MCF 10A (cell line): Measurements from ENCODE around the gene DKC1. TPM values are rescaled to one million over a fixed set of nuclear protein-coding genes. Genes with fewer than 3 reads are reported as not detected.
"Not testable (repeated sequence)": the region's sequence is repeated elsewhere in the genome, so short reads cannot be mapped to it uniquely, and the experiment has no call there.

ENCODE experiments used
- BruUV-seq: library from RNA; stranded (reverse); fragments of 400-500 nt; replicated peaks from 2 replicates; lab custom pipeline; 2021; lab: Mats Ljungman, UMichigan
- CTCF ChIA-PET: fragments of 300-600 bp; sonication (Branson Sonifier 250); formaldehyde crosslinking; extraction: SDS; loops from one replicate; lab custom pipeline; 2021; ENCODE audit warnings: antibody characterized with exemption, inconsistent platforms; lab: Yijun Ruan, JAX
- POLR2A ChIA-PET: fragments of 300-600, 350-650 bp; sonication (Branson Sonifier 250); formaldehyde crosslinking; extraction: SDS; loops from one replicate; lab custom pipeline; 2020; ENCODE audit warnings: antibody characterized with exemption, inconsistent platforms; lab: Yijun Ruan, JAX
- DNase-seq: peaks from one replicate; pipeline ENCODE4 v3.0.0-alpha.2; 2018; ENCODE audit not compliant: unreplicated experiment
- H3K27ac Mint-ChIP-seq: one replicate; pipeline ENCODE4 v1.8.0; 2022; ENCODE audit warnings: mild to moderate bottlenecking, low read depth, mixed read lengths; ENCODE audit not compliant: unreplicated experiment
- H3K27me3 Mint-ChIP-seq: one replicate; pipeline ENCODE4 v1.8.0; 2022; ENCODE audit warnings: mixed read lengths; ENCODE audit not compliant: insufficient read depth, unreplicated experiment
- H3K36me3 Mint-ChIP-seq: one replicate; pipeline ENCODE4 v1.8.0; 2022; ENCODE audit warnings: mild to moderate bottlenecking, moderate library complexity, mixed read lengths; ENCODE audit not compliant: insufficient read depth, unreplicated experiment
- H3K4me1 Mint-ChIP-seq: one replicate; pipeline ENCODE4 v1.8.0; 2022; ENCODE audit warnings: mixed read lengths; ENCODE audit not compliant: insufficient read depth, unreplicated experiment
- H3K4me3 Mint-ChIP-seq: one replicate; pipeline ENCODE4 v1.8.0; 2022; ENCODE audit warnings: mild to moderate bottlenecking, moderate library complexity, mixed read lengths; ENCODE audit not compliant: unreplicated experiment
- H3K9me3 Mint-ChIP-seq: one replicate; pipeline ENCODE4 v1.8.0; 2022; ENCODE audit warnings: mixed read lengths; ENCODE audit not compliant: unreplicated experiment
- CTCF ChIP-seq: fragments of 200-600 bp; IDR thresholded peaks from one replicate; pipeline ENCODE4 v1.8.0; 2022; ENCODE audit warnings: antibody characterized with exemption, mild to moderate bottlenecking; ENCODE audit not compliant: unreplicated experiment
- intact Hi-C: fragments of 100-400 bp; cut with micrococcal nuclease; formaldehyde crosslinking; loops from 2 replicates; pipeline ENCODE4 v1.14.1; 2022
- total RNA-seq: library from RNA; stranded (reverse); gene quantifications from 2 replicates; pipeline ENCODE4 v1.2.3, GENCODE V29; 2022

DKC1 gene
- total RNA-seq, 1 experiment from 2014 or later = 196 TPM

GRCh38 chrX:154817048-154817618 lies 54.5 kb downstream of the DKC1 start:
- POLR2A ChIA-PET, intact Hi-C loops, H3K36me3 Mint-ChIP-seq, CTCF ChIA-PET, H3K9me3 Mint-ChIP-seq, H3K27ac Mint-ChIP-seq, H3K4me1 Mint-ChIP-seq, BruUV-seq, H3K4me3 Mint-ChIP-seq, DNase-seq: not testable (repeated sequence)
- H3K27me3 Mint-ChIP-seq = peaks cover 59% of the 10 kb centered on the region

GRCh38 chrX:154818916-154819770 lies 56.5 kb downstream of the DKC1 start:
- H3K4me1 Mint-ChIP-seq = no peaks in the 10 kb centered on the region
- no TSS peak for BruUV-seq
- H3K9me3 Mint-ChIP-seq = no peaks in the 10 kb centered on the region
- H3K27ac Mint-ChIP-seq = no peak overlapping the region
- POLR2A ChIA-PET = interaction anchor here (0.6 kb wide), 1 partner anchor 14 kb away, joined by 4 read pairs; no protein-coding TSS in a partner anchor
- intact Hi-C loops = no loop called here
- no peak for TF ChIP-seq CTCF
- peaks cover 53% of the 10 kb centered on the region for H3K27me3 Mint-ChIP-seq
- CTCF ChIA-PET = interaction anchor here (1.1 to 1.3 kb wide), 2 partner anchors 11 to 17 kb away, joined by 3 read pairs; no protein-coding TSS in a partner anchor
- no peaks in the 10 kb centered on the region for H3K36me3 Mint-ChIP-seq
- no peak for DNase-seq
- no peak overlapping the region for H3K4me3 Mint-ChIP-seq

GRCh38 chrX:154819771-154820341 lies 57.2 kb downstream of the DKC1 start:
- H3K27me3 Mint-ChIP-seq = peaks cover 53% of the 10 kb centered on the region
- no peak for TF ChIP-seq CTCF
- H3K36me3 Mint-ChIP-seq = no peaks in the 10 kb centered on the region
- H3K4me1 Mint-ChIP-seq = no peaks in the 10 kb centered on the region
- BruUV-seq = no TSS peak
- H3K27ac Mint-ChIP-seq = no peak overlapping the region
- ChIA-PET CTCF (no interaction called here), POLR2A (interaction anchor here (1.0 kb wide), 1 partner anchor 8 kb away, joined by 3 read pairs; no protein-coding TSS in a partner anchor)
- DNase-seq = no peak
- H3K4me3 Mint-ChIP-seq = no peak overlapping the region
- intact Hi-C loops = no loop called here
- H3K9me3 Mint-ChIP-seq = no peaks in the 10 kb centered on the region

- H3K36me3 Mint-ChIP-seq = no peaks in the 10 kb centered on the region
Observed at GRCh38 chrX:154821523-154821922, 58.9 kb downstream of the DKC1 start.

More at GRCh38 chrX:154821523-154821922, 58.9 kb downstream of the DKC1 start:
- ChIA-PET CTCF (no interaction called here), POLR2A (interaction anchor here (0.7 to 1.3 kb wide), 4 partner anchors 9 to 334 kb away, joined by 3 to 4 read pairs (median 3); partner anchors contain the start of gene MPP1)
- no peak for TF ChIP-seq CTCF
- Mint-ChIP-seq H3K27ac (no peak overlapping the region), H3K27me3 (peaks cover 42% of the 10 kb centered on the region), H3K9me3 (no peaks in the 10 kb centered on the region), H3K4me3 (no peak overlapping the region), H3K4me1 (no peaks in the 10 kb centered on the region)
- DNase-seq = no peak
- no TSS peak for BruUV-seq
- intact Hi-C loops = no loop called here
